ACC112 (cell line): ENCODE data around the gene PDS5A.
"Not testable (repeated sequence)": the region's sequence is repeated elsewhere in the genome, so short reads cannot be mapped to it uniquely, and the experiment has no call there.

Experiments
- H2AFZ ChIP-seq: fragments of 200-600 bp; sonication (generic); one replicate; pipeline ENCODE4 v1.6.0; 2017; ENCODE audit warnings: antibody characterized with exemption, low read length; ENCODE audit not compliant: unreplicated experiment
- H3K27ac ChIP-seq: fragments of 200-600 bp; sonication (generic); 2 replicates; pipeline ENCODE4 v1.5.1; 2014; ENCODE audit warnings: low read depth, mild to moderate bottlenecking, antibody characterized with exemption, low read length, moderate library complexity
- H3K27me3 ChIP-seq: fragments of 200-600 bp; sonication (generic); 2 replicates; pipeline ENCODE4 v1.6.1; 2014; ENCODE audit warnings: mild to moderate bottlenecking, antibody characterized with exemption, low read length, moderate library complexity, mixed read lengths; ENCODE audit not compliant: insufficient read depth
- H3K36me3 ChIP-seq: fragments of 200-600 bp; sonication (generic); 2 replicates; pipeline ENCODE4 v1.6.1; 2016; ENCODE audit warnings: mild to moderate bottlenecking, antibody characterized with exemption, low read length, moderate library complexity, mixed read lengths; ENCODE audit not compliant: insufficient read depth
- H3K4me1 ChIP-seq: fragments of 200-600 bp; sonication (generic); one replicate; pipeline ENCODE4 v1.6.1; 2016; ENCODE audit warnings: low read length, mixed read lengths; ENCODE audit not compliant: insufficient read depth, unreplicated experiment, control insufficient read depth
- H3K4me3 ChIP-seq: fragments of 200-600 bp; sonication (generic); 2 replicates; pipeline ENCODE4 v1.5.1; 2014; ENCODE audit warnings: mild to moderate bottlenecking, low read depth, low read length
- H3K79me2 ChIP-seq: fragments of 200-600 bp; sonication (generic); one replicate; pipeline ENCODE4 v1.6.0; 2016; ENCODE audit warnings: low read length; ENCODE audit not compliant: control insufficient read depth, unreplicated experiment, insufficient read depth

The PDS5A gene

GRCh38 chr4:39873823-39874222 lies 103.9 kb downstream of the PDS5A start:
- Histone ChIP-seq H3K79me2 (peaks cover 3% of the 10 kb centered on the region), H3K36me3 (peaks cover 12% of the 10 kb centered on the region), H3K4me1 (no peaks in the 10 kb centered on the region), H3K4me3 (no peak overlapping the region), H3K27ac (no peak overlapping the region), H3K27me3 (no peaks in the 10 kb centered on the region), H2AFZ (no peak overlapping the region)

GRCh38 chr4:39865280-39865679 lies 112.4 kb downstream of the PDS5A start:
- H3K27ac ChIP-seq, result no peak overlapping the region
- H3K27me3 ChIP-seq, result no peaks in the 10 kb centered on the region
- no peaks in the 10 kb centered on the region for H3K4me1 ChIP-seq
- H3K79me2 ChIP-seq, result no peaks in the 10 kb centered on the region
- no peak overlapping the region for H3K4me3 ChIP-seq
- H2AFZ ChIP-seq, result no peak overlapping the region
- H3K36me3 ChIP-seq, result peaks cover 23% of the 10 kb centered on the region

GRCh38 chr4:39864391-39864790 lies 113.3 kb downstream of the PDS5A start:
- no peaks in the 10 kb centered on the region for H3K79me2 ChIP-seq
- no peak overlapping the region for H3K27ac ChIP-seq
- H3K4me3 ChIP-seq, result no peak overlapping the region
- no peaks in the 10 kb centered on the region for H3K4me1 ChIP-seq
- no peak overlapping the region for H2AFZ ChIP-seq
- H3K36me3 ChIP-seq, result peaks cover 29% of the 10 kb centered on the region
- H3K27me3 ChIP-seq, result no peaks in the 10 kb centered on the region

- Histone ChIP-seq H3K79me2 (no peaks in the 10 kb centered on the region), H3K27ac (no peak overlapping the region), H2AFZ (no peak overlapping the region), H3K27me3 (no peaks in the 10 kb centered on the region), H3K4me3 (no peak overlapping the region), H3K36me3 (peaks cover 49% of the 10 kb centered on the region), H3K4me1 (peaks cover 5% of the 10 kb centered on the region)
Observed at GRCh38 chr4:39860804-39861203, 116.9 kb downstream of the PDS5A start.

GRCh38 chr4:39855909-39856512 lies 121.7 kb downstream of the PDS5A start:
- H3K4me1 ChIP-seq, result peaks cover 9% of the 10 kb centered on the region
- peaks cover 51% of the 10 kb centered on the region for H3K36me3 ChIP-seq
- H3K27ac ChIP-seq, result peak overlapping the region; percentile 44
- H3K27me3 ChIP-seq, result no peaks in the 10 kb centered on the region
- H3K4me3 ChIP-seq, result peak overlapping the region; percentile 19; the same call in 1 of the 2 replicates
- no peak overlapping the region for H2AFZ ChIP-seq
- H3K79me2 ChIP-seq, result peaks cover 2% of the 10 kb centered on the region

GRCh38 chr4:39852636-39853035 lies 125.1 kb downstream of the PDS5A start:
- Histone ChIP-seq H3K4me3 (no peak overlapping the region), H2AFZ (no peak overlapping the region), H3K36me3 (peaks cover 38% of the 10 kb centered on the region), H3K4me1 (peaks cover 9% of the 10 kb centered on the region), H3K79me2 (peaks cover 2% of the 10 kb centered on the region), H3K27me3 (no peaks in the 10 kb centered on the region), H3K27ac (no peak overlapping the region)

GRCh38 chr4:39850727-39851126 lies 127.0 kb downstream of the PDS5A start:
- Histone ChIP-seq H2AFZ (no peak overlapping the region), H3K27ac (no peak overlapping the region), H3K4me3 (no peak overlapping the region), H3K4me1 (peaks cover 10% of the 10 kb centered on the region), H3K79me2 (peaks cover 2% of the 10 kb centered on the region), H3K27me3 (no peaks in the 10 kb centered on the region), H3K36me3 (peaks cover 31% of the 10 kb centered on the region)

- peaks cover 17% of the 10 kb centered on the region for H3K36me3 ChIP-seq
- H3K4me3 ChIP-seq, result no peak overlapping the region
- no peaks in the 10 kb centered on the region for H3K27me3 ChIP-seq
- H3K79me2 ChIP-seq, result no peaks in the 10 kb centered on the region
- peaks cover 7% of the 10 kb centered on the region for H3K4me1 ChIP-seq
- H2AFZ ChIP-seq, result no peak overlapping the region
- H3K27ac ChIP-seq, result no peak overlapping the region
Observed at GRCh38 chr4:39846705-39847104, 131.0 kb downstream of the PDS5A start.

- H3K36me3 ChIP-seq, result peaks cover 21% of the 10 kb centered on the region
- no peaks in the 10 kb centered on the region for H3K27me3 ChIP-seq
Observed at GRCh38 chr4:39846120-39846519, 131.6 kb downstream of the PDS5A start.

GRCh38 chr4:39841894-39842293 lies 135.8 kb downstream of the PDS5A start:
- H3K27ac ChIP-seq, result no peak overlapping the region
- peaks cover 35% of the 10 kb centered on the region for H3K36me3 ChIP-seq
- no peak overlapping the region for H3K4me3 ChIP-seq
- peaks cover 7% of the 10 kb centered on the region for H3K4me1 ChIP-seq
- H2AFZ ChIP-seq, result no peak overlapping the region
- H3K79me2 ChIP-seq, result no peaks in the 10 kb centered on the region
- H3K27me3 ChIP-seq, result no peaks in the 10 kb centered on the region

More at GRCh38 chr4:39846120-39846519, 131.6 kb downstream of the PDS5A start:
- Histone ChIP-seq H2AFZ (no peak overlapping the region), H3K4me1 (peaks cover 7% of the 10 kb centered on the region), H3K79me2 (no peaks in the 10 kb centered on the region), H3K27ac (no peak overlapping the region), H3K4me3 (no peak overlapping the region)

GRCh38 chr4:39840516-39840915 lies 137.2 kb downstream of the PDS5A start:
- peaks cover 38% of the 10 kb centered on the region for H3K36me3 ChIP-seq
- not testable (repeated sequence) for H3K4me3 ChIP-seq

More at GRCh38 chr4:39840516-39840915, 137.2 kb downstream of the PDS5A start:
- H3K27me3 ChIP-seq, H2AFZ ChIP-seq, H3K79me2 ChIP-seq, H3K27ac ChIP-seq, H3K4me1 ChIP-seq: not testable (repeated sequence)
